ENCODE measurements around the gene XYLT1.
"Not testable (repeated sequence)": the region's sequence is repeated elsewhere in the genome, so short reads cannot be mapped to it uniquely, and the experiment has no call there.

Gene XYLT1

GRCh38 chr16:17331071-17331607 is 139.6 kb downstream of the XYLT1 start:
- DNase-seq (ENCODE audit: low read depth), result peak; percentile 59

- no peak for DNase-seq (ENCODE audit: low read depth)
Measured at GRCh38 chr16:17330044-17330443, 140.7 kb downstream of the XYLT1 start.

- DNase-seq (ENCODE audit: low read depth), result no peak
Measured at GRCh38 chr16:17329391-17329790, 141.4 kb downstream of the XYLT1 start.

- peak; percentile 31 for DNase-seq (ENCODE audit: low read depth)
Measured at GRCh38 chr16:17328932-17329331, 141.8 kb downstream of the XYLT1 start.

- no peak for DNase-seq (ENCODE audit: low read depth)
Measured at GRCh38 chr16:17327664-17328335, 143.0 kb downstream of the XYLT1 start.

- DNase-seq (ENCODE audit: low read depth), result no peak
Measured at GRCh38 chr16:17325476-17326143, 145.2 kb downstream of the XYLT1 start.

DNA sequence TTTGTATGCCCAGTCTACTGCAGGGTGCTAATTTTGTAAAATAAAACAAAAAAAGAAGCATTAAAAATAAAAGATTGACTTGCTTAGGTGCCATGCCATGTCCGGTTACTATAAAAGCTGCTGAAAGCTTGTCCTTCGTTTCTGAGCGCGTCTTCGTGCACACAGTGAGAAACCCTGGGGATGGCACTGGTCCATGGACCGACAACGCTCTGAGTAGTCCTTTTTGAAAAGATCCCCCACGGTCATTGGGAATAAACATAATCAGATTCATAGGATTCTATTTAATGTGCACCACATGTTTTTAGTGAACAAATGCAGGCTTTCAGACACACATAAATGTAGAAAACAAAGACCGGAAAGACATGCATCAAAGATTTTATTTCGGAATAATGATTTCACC is 146.3 kb downstream of the XYLT1 start:
- no peak for DNase-seq (ENCODE audit: low read depth)

DNA sequence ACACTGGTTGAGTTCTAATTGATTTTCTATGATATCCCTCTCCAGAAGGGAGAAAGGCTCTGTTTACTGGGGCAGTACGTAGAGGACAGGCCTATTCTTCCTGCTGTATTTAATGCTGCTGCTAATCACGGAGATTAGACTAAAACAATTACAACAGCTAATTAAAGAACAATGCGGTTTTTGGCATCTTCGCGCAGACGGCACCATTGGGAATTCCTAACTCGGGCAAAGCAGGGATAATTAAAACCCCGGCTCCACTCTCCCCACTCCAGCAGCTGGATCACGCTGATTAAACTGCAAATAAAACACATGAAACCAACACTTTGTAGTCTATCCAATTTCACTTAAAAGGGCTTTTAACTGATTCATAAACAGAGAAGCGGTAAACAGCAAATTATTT is 147.6 kb downstream of the XYLT1 start:
- DNase-seq (ENCODE audit: low read depth), result no peak

DNA sequence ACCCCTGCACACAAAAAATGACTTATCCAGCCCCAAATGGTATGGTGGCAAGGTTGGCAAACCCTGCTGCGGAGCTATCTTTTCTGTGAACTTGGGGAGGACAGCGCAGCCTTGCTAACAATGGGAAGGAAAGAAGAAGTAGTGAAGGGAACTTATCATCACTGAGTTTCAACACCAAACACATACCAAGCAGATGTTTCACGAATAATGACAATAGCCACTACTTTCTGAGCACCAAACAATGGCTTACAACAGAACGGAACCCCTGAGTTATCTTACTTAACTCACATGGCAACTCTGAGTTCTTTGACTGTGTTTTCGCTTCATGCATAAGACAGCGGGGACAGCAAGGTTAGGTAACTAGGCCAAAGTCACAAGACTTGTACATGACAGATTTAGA is 148.9 kb downstream of the XYLT1 start:
- DNase-seq (ENCODE audit: low read depth), result no peak

DNA sequence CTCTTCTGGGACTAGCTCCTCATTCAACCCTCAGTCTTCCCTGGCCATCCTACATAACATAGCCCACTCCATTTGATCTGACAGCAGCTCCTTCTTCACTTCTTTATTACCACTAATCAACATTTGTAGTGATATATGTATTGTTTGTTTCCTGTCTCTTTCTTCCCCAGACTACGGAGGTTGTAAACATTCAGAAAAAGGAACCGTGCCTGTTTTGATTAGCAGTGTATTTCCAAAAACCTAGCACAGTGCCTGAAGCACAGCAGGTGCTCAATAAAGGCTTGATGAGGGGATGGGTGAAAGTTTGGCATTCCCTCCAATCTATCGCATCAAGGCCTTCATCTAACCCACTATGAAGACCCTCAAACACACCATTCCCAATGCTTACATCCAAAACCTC is 150.8 kb downstream of the XYLT1 start:
- DNase-seq (ENCODE audit: low read depth), result no peak

DNA sequence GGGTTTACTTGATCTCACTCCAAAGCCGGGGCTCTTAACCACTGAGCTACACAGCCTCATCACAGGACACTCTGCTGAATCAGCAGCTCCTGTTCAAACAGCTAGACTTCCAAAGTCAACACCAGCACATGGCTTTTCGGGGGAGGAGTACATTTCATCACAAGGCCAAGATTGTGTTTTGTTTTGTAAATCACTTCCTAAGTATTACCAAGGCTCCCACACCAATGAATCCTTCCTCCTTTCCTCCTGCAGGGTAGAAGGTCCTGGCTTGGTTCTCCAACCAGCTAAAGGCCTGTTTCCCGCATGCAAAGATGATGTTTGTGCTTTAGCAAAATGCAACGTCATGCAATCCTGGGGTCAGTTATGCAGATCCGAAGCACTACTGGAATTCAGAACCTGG is 152.5 kb downstream of the XYLT1 start:
- peak; percentile 34 for DNase-seq (ENCODE audit: low read depth)

DNA sequence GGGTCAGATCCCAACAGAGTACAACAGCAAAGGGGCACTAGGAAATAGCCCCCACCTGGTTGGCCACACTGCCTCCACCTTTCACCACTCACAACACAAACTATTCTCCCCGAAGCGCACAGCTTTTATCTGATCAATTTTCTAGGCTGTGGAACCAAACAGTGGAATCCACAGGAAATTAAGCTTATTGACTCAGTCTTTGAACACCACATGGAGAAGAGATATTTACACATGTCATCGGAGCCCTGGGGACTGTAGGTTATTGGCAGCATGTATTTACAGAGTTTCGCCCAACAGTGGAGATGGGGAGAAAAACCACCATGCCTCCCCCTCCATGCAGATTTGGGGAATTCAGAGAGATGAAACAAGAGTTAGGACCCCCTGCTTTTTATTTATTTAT is 154.8 kb downstream of the XYLT1 start:
- DNase-seq (ENCODE audit: low read depth), result no peak

DNA sequence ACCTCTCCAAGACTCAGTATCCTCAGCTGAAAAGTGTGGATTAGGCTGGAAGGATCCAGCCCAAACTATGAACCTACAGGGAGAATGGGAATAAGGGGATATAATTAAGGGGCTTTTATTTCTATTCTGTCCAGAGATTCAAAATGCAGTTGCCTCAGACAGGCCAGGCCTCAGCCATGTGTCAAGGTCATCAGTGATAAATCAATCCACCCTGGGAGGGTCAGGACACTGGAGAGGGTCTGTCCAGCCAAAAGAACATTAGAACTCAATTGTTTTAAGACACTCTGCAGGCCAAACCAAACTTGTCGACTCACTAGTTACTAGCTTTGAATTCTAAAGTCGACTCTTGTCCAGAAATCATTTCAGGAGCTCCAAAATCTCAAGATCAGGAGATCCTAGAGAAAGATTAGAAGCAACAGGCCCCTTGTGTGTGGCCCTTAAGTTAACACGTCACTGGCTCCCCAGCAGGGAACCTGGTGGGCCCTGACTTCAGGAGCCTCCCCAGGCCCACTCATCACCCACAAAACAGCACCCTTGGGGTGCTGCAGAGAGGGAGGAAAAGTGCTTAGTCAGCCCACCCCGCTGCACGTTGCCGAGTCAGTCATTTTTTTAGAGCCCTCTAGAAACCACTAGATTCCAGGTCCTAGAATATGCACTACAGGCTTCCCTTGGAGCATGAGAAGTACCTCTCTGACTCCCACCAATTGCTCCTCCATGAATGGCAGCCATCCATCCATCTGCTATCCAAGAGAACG is 156.8 kb downstream of the XYLT1 start:
- DNase-seq (ENCODE audit: low read depth), result no peak

- no peak for DNase-seq (ENCODE audit: low read depth)
Measured at GRCh38 chr16:17313085-17313611, 157.6 kb downstream of the XYLT1 start.

- DNase-seq (ENCODE audit: low read depth), result no peak
Measured at GRCh38 chr16:17312094-17312710, 158.6 kb downstream of the XYLT1 start.

- DNase-seq (ENCODE audit: low read depth), result no peak
Measured at GRCh38 chr16:17311333-17312093, 159.2 kb downstream of the XYLT1 start.

DNA sequence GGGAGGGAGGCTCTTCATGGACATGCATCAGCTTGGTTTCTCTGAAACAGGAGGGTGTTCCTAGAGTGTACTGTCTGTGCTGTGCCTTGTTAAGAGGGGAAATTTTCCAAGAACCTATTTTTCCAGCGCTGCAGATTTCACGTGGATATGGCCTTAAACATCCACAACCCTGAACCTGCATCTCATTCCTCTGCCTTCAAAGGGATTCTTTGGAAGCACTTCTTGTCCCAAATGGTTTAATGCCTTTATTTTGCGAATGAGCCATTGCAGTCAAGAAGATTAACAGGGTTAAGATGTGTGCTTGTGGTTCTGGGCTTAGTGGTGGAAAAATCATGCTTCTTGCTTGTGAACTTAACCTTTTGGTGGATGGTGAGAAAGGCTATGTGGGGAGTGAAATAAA is 161.2 kb downstream of the XYLT1 start:
- DNase-seq (ENCODE audit: low read depth), result no peak

DNA sequence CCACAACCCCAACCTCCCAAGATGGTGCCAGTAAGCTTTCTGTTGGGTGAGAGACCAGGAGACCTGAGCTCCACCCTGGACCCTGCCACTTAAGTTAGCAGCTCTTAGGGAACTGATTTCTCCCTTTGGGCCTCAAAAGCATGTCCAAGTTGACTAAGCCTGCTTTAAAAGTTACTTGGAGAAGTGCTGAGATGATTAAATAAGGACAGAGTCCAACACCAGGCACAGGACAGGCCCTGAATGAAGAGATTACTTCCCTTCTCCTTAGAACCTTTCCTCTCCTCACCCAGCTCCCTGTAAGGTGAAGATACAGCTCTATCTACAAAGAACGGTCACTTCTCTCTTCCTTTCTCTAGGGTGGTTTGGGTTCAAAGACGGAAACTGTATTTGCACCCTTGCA is 162.6 kb downstream of the XYLT1 start:
- DNase-seq (ENCODE audit: low read depth), result no peak

- no peak for DNase-seq (ENCODE audit: low read depth)
Measured at GRCh38 chr16:17307504-17307903, 163.3 kb downstream of the XYLT1 start.

DNA sequence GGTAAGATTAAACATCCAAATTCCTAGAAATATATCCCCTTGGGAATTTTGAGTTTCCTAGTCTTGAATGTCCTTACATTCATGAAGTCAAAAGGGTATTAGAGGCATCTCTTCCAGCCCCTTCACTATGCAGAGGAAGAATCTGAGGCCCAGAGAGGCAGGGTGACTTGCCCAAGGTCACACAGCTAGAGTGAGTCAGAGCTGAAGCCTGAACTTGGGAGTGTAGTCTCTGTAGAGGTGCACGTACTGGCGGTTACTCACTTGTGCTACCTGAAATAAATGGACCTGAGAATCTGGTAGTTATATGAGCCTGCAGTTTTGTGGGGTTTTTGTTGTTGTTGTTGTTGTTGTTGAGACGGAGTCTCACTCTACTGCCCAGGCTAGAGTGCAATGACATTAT is 164.0 kb downstream of the XYLT1 start:
- no peak for DNase-seq (ENCODE audit: low read depth)

- DNase-seq (ENCODE audit: low read depth), result not testable (repeated sequence)
Measured at GRCh38 chr16:17306211-17306610, 164.5 kb downstream of the XYLT1 start.

DNA sequence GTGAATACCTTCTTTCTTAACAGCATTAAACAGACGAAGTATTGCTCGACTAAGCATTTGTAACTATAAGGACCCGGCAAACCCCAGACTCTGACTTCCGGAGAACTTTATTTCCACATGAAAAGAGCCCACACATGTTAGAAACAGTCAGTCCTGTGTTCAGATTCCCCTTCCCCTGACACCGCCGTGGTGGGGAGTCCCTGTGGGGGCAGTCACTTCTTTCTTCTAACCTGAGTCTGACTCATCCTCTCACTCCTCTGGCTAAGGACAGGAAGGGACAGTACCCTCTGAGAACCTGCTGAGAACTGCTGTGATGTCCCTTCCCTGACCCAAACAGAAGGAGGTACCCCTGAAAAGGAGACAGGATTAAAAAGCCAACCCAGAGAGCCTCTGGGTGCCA is 165.1 kb downstream of the XYLT1 start:
- DNase-seq (ENCODE audit: low read depth), result no peak

All from fibroblast of gingiva (primary cell).